Pancreas (tissue), 10 donors: ENCODE results near the gene PSTPIP1. TPM values are rescaled to one million over a fixed set of nuclear protein-coding genes. Genes with fewer than 3 reads are reported as not detected.

Experiments
- ATAC-seq, 4 donors: fragments of 200-7000 bp; cut with Tn5 transposase; one replicate each; pipeline versions ENCODE4 v1.8.0 to v1.9.1; 2020; ENCODE audit warnings: mild to moderate bottlenecking in 4 of 4, moderate library complexity in 4 of 4
- DNase-seq, 6 donors: peaks; one replicate each; pipeline ENCODE4 v3.0.0-alpha.2; 2020
- FAIRE-seq: peaks from 2 replicates; lab custom pipeline; 2012; peaks lifted over from hg19 to GRCh38; lab: Jason Lieb, UNC
- H3K27ac ChIP-seq, 4 donors: fragments of 200-600 bp; sonication (generic); 1 replicate in 3 of 4; 2 replicates in 1 of 4; pipeline versions ENCODE4 v1.5.0 to v1.8.0; 2020
- H3K27me3 ChIP-seq, 4 donors: fragments of 200-600 bp; one replicate each; pipeline ENCODE4 v1.8.0; 2021
- H3K36me3 ChIP-seq, 3 donors: fragments of 200-600 bp; sonication (generic) in 1 of 3; one replicate each; pipeline versions ENCODE4 v1.5.0 to v1.8.0; 2020 to 2021
- H3K4me1 ChIP-seq, 3 donors: fragments of 200-600 bp; one replicate each; pipeline ENCODE4 v1.8.0; 2021
- H3K4me3 ChIP-seq, 4 donors: fragments of 200-600 bp; sonication (generic) in 2 of 4; one replicate each; pipeline versions ENCODE4 v1.5.0 to v1.8.0; 2020 to 2021
- H3K9me3 ChIP-seq, 4 donors: fragments of 200-600 bp; one replicate each; pipeline ENCODE4 v1.8.0; 2021
- CTCF ChIP-seq, 4 donors: fragments of 200-600 bp; sonication (generic) in 3 of 4; IDR thresholded peaks; one replicate each; pipeline versions ENCODE4 v1.5.0 to v1.8.0; 2021; ENCODE audit warnings: antibody characterized with exemption in 4 of 4
- WGBS, 2 donors: extraction: QIAGEN DNeasy Blood & Tissue Kit; methylation state at CpG; one replicate each; pipeline ENCODE4 v1.1.7; 2013; 5-methylcytosine and 5-hydroxymethylcytosine counted together
- intact Hi-C, 3 donors: fragments of 100-400 bp; cut with DNase I; formaldehyde crosslinking; loops; one replicate each; pipeline versions ENCODE4 v1.11.1 to v1.14.2; 2022
- polyA plus RNA-seq, 2 donors: library from polyadenylated mRNA; stranded (reverse); fragments of 200-250 nt; gene quantifications; one replicate each; pipeline ENCODE4 v1.2.3, GENCODE V29; 2013
- total RNA-seq, 6 donors: library from RNA; stranded (reverse); fragmentation: NEBNext Ultra II Directional in 4 of 6; extraction: Animal tissue kit (Norgen Biotek cat#: 25700) in 4 of 6; gene quantifications; one replicate each; pipeline versions ENCODE4 v1.2.1 to v1.2.4, GENCODE V29; 2021 to 2023
- donor health status: healthy with polysubstance abuse.
- donor health status: DM: no; HTN: no; CAD: no; lungs with moderate emphysema.
- donor health status: DM: no; HTN: no; CAD: no.
- donor health status: control.
- donor health status: control.
- donor health status: Bipolar disorder and iron deficiency.
- donor health status: DM: yes; HTN: yes; CAD: no.
- donor health status: DM: no; HTN: no; CAD: no.
- donor health status: DM: no; HTN: no; CAD: no.
- donor health status: DM: yes; HTN: yes; CAD: no.

PSTPIP1 gene
- total and polyA plus RNA-seq, 8 donors, result 0.83 to 6.2 (median 3.6) TPM; not detected in 1

GRCh38 chr15:77033417-77033728 lies 38.4 kb downstream of the PSTPIP1 start:
- Histone ChIP-seq H3K27ac (no peak overlapping the region), H3K9me3 (no peaks in the 10 kb centered on the region), H3K36me3 (no peaks in the 10 kb centered on the region), H3K27me3 (no peaks in the 10 kb centered on the region), H3K4me1 (peaks cover 0 to 2% (median 2%) of the 10 kb centered on the region in 3 donors), H3K4me3 (no peak overlapping the region)
- TF ChIP-seq CTCF (IDR thresholded peaks at IDR 0.05), result no peak
- 90 to 100% methylated on average over 4 of the region's 4 CpGs for WGBS, 2 donors
- FAIRE-seq (no peak), DNase-seq (peak in 4 of 6 donors; percentile 9 to 32 (median 26)), ATAC-seq (no peak)
- intact Hi-C loops, result no loop called here

GRCh38 chr15:77033729-77034671 lies 39.1 kb downstream of the PSTPIP1 start:
- Histone ChIP-seq H3K36me3 (no peaks in the 10 kb centered on the region), H3K4me1 (no peaks in the 10 kb centered on the region), H3K27ac (no peak overlapping the region), H3K27me3 (no peaks in the 10 kb centered on the region), H3K4me3 (no peak overlapping the region), H3K9me3 (no peaks in the 10 kb centered on the region)
- intact Hi-C loops, result no loop called here
- ATAC-seq (no peak), FAIRE-seq (no peak), DNase-seq (peak; percentile 2 to 64 (median 18))
- 81 to 87% methylated on average over 12 to 13 of the region's 13 CpGs for WGBS, 2 donors
- TF ChIP-seq CTCF (IDR thresholded peaks at IDR 0.05), result no peak

DNA sequence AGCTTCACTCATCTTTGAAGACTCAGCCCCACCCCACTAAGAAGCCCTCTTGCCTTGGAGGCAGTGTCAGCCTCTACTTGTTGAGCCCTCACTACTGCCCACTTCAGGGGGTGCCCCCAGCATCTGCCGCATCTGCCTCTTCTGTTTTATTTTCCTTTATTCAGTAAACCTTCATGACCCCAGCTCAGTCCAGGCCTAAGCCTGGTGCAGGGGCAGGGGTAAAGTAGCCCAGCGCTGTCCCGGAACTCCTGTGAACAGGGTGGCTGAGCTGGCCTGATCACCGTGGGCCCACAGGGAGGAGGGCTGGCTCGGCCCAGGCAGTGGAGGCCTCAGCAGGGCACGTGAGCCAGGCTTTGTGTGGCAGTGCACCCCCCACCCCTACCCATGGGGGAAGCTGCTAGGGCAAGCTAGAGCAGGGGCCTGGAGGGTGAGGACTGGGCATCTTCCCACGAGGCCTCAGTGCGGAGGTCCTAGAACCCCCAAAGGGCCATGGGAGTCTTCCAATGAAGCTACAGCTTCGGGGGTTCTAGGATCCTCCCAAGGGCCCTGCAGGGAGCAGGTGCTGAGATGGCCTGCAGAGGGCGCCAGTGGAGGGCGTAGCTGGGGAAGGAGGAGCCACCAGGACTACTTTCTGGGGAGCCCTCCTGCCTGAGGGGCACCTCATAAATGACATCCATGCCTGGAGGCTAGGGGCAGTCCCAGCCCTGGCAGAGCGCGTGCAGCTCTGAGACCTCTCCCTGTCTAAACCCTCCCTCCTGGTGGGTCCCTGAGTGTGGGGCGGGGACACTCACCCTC lies 40.0 kb downstream of the PSTPIP1 start:
- no peak for FAIRE-seq
- H3K9me3 ChIP-seq, result no peaks in the 10 kb centered on the region
- DNase-seq, result peak in 5 of 6 donors; percentile 18 to 73 (median 57)
- no peak overlapping the region for H3K27ac ChIP-seq
- intact Hi-C loops, result no loop called here
- peak in 3 of 4 donors; percentile 28 to 37 (median 28) for TF ChIP-seq CTCF (IDR thresholded peaks at IDR 0.05)
- WGBS, 2 donors, result 63% methylated on average over 13 to 14 of the region's 14 CpGs
- H3K4me3 ChIP-seq, result no peak overlapping the region
- H3K36me3 ChIP-seq, result no peaks in the 10 kb centered on the region
- ATAC-seq, result peak; percentile 16 to 50 (median 34)
- H3K4me1 ChIP-seq, result no peaks in the 10 kb centered on the region
- no peaks in the 10 kb centered on the region for H3K27me3 ChIP-seq

DNA sequence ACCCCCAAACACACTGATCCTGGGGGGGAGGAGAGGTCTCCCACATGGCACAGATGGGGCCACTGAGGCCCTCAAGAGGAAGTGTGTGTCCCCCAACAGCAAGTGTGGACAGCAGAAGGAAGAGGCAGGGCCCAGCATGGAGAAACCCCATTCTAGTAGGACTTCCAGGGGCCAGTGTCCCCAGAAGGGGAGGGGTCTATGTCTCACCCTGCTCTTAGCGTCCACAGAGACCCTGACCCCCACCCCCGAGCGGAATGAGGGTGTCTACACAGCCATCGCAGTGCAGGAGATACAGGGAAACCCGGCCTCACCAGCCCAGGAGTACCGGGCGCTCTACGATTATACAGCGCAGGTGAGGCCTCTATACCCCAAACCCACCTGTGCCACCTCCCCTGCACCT lies 40.7 kb downstream of the PSTPIP1 start:
- no peaks in the 10 kb centered on the region for H3K9me3 ChIP-seq
- WGBS, 2 donors, result 94% methylated on average over 9 of the region's 9 CpGs
- H3K4me1 ChIP-seq, result no peaks in the 10 kb centered on the region
- H3K36me3 ChIP-seq, result no peaks in the 10 kb centered on the region
- FAIRE-seq (no peak), DNase-seq (peak in 4 of 6 donors; percentile 10 to 60 (median 32)), ATAC-seq (no peak)
- H3K27ac ChIP-seq, result no peak overlapping the region
- intact Hi-C loops, result no loop called here
- no peak for TF ChIP-seq CTCF (IDR thresholded peaks at IDR 0.05)
- H3K27me3 ChIP-seq, result no peaks in the 10 kb centered on the region
- H3K4me3 ChIP-seq, result no peak overlapping the region
